ENCODE results near the gene TENM4. TPM values are rescaled to one million over a fixed set of nuclear protein-coding genes. Genes with fewer than 3 reads are reported as not detected.

Gene TENM4
- total RNA-seq, 2 experiments from 2014 or later = not detected

DNA sequence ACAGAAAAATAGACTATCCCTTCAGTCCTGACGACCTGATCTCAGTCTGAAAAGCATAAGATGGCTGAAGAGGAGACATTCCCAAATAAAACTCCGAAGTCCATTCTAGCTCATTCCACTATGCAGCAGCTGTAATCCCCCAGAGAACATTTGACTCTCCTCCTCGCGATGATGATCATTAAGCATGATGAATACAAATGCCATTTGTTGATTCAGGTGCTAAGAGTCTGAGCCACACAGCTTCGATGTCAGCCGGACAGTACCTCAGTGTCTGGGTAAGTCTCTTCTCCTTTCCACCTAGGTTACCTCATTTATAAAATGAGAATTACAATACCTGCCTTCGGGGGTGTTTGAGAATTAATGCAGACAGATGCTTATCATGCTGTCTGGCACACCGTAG is 94.8 kb downstream of the TENM4 start:
- Mint-ChIP-seq H3K27ac (no peak overlapping the region), H3K4me3 (no peak overlapping the region), H3K27me3 (no peaks in the 10 kb centered on the region), H3K36me3 (ENCODE audit: low read depth) (no peaks in the 10 kb centered on the region), H3K9me3 (no peaks in the 10 kb centered on the region), H3K4me1 (ENCODE audit: low read depth) (no peaks in the 10 kb centered on the region)
- ChIA-PET CTCF (no interaction called here), POLR2A (no interaction called here)
- DNase-seq (no peak), ATAC-seq (no peak)
- TF ChIP-seq, protein P1, sequence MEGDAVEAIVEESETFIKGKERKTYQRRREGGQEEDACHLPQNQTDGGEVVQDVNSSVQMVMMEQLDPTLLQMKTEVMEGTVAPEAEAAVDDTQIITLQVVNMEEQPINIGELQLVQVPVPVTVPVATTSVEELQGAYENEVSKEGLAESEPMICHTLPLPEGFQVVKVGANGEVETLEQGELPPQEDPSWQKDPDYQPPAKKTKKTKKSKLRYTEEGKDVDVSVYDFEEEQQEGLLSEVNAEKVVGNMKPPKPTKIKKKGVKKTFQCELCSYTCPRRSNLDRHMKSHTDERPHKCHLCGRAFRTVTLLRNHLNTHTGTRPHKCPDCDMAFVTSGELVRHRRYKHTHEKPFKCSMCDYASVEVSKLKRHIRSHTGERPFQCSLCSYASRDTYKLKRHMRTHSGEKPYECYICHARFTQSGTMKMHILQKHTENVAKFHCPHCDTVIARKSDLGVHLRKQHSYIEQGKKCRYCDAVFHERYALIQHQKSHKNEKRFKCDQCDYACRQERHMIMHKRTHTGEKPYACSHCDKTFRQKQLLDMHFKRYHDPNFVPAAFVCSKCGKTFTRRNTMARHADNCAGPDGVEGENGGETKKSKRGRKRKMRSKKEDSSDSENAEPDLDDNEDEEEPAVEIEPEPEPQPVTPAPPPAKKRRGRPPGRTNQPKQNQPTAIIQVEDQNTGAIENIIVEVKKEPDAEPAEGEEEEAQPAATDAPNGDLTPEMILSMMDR (IDR thresholded peaks at IDR 0.05) = no peak
- intact Hi-C loops (cut with micrococcal nuclease) = no loop called here

DNA sequence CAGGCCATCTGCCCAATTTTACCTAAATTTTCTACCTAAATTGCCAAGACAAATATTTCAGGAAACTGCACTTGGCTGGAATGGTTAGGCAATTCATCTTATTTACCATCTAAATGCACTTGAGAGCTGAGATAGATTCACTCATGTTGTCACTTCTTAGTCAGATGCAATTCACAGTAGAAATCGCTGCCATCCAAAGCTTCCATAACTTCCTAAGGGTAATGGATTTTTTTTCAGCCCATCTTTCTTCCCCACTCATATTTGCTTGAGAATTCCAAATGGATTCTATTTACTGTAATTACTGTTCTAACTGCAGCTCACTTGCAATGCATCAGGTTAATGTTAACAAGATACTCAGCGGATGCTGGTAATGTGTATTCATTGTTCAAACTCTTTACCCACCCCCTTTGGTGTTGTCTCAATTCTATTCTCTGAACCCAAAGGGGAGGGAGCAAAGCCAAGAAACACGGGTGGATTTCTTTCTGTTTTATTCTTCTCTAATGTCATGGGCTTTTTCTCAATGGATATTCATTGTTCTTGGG is 96.0 kb downstream of the TENM4 start:
- H3K27me3 Mint-ChIP-seq = no peaks in the 10 kb centered on the region
- ChIA-PET CTCF (no interaction called here), POLR2A (no interaction called here)
- H3K36me3 Mint-ChIP-seq (ENCODE audit: low read depth) = no peaks in the 10 kb centered on the region
- no peaks in the 10 kb centered on the region for H3K9me3 Mint-ChIP-seq
- H3K4me1 Mint-ChIP-seq (ENCODE audit: low read depth) = no peaks in the 10 kb centered on the region
- TF ChIP-seq, protein P1 (IDR thresholded peaks at IDR 0.05) = no peak
- no peak overlapping the region for H3K4me3 Mint-ChIP-seq
- H3K27ac Mint-ChIP-seq = no peak overlapping the region
- ATAC-seq (no peak), DNase-seq (no peak)
- intact Hi-C loops (cut with micrococcal nuclease) = no loop called here

DNA sequence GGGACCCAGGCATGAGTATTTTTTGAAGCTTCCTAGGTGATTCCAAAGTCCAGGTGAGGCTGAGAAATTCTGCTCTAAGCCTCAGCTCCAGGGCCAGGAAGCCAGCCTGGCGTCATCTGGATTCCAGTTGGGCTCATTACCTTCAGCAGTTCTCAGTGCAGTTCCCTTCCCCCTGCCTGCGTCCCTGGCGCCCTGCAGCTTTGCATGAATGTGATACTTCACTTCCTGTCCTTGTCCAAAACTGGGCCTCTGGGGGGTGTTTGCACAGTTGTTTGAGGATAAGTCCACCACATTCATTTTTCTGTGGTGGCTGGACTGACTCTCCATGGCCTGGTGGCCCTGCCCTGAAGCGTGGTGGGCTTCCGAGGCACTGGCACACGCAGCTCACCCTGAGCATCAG is 98.1 kb downstream of the TENM4 start:
- no peaks in the 10 kb centered on the region for H3K9me3 Mint-ChIP-seq
- H3K27me3 Mint-ChIP-seq = peaks cover 4% of the 10 kb centered on the region
- TF ChIP-seq, protein P1 (IDR thresholded peaks at IDR 0.05) = no peak
- CTCF ChIA-PET = no interaction called here
- H3K4me3 Mint-ChIP-seq = no peak overlapping the region
- no peaks in the 10 kb centered on the region for H3K36me3 Mint-ChIP-seq (ENCODE audit: low read depth)
- H3K4me1 Mint-ChIP-seq (ENCODE audit: low read depth) = no peaks in the 10 kb centered on the region
- intact Hi-C loops (cut with micrococcal nuclease) = no loop called here
- no peak for DNase-seq
- POLR2A ChIA-PET = no interaction called here
- ATAC-seq = no peak
- no peak overlapping the region for H3K27ac Mint-ChIP-seq

DNA sequence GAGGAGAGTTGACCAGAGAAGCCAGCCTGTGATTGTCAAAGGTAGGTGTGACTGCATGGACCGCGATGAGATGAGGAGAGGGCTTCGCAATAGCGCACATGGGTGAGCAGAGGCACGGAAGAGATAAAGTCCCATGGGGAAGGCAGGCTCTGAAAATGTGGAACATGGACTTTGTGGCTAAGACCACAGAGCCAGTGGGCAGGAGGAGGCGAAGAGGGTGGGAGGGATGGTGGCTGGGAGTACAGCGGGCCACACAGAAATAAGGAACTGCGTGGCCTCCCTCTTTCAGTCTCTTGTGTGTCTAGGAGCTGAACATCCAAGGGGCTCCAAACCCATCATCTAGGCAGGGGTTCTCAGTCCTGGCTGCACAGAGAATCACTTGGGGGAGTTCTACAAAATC is 98.6 kb downstream of the TENM4 start:
- Mint-ChIP-seq H3K36me3 (ENCODE audit: low read depth) (no peaks in the 10 kb centered on the region), H3K27ac (no peak overlapping the region), H3K4me1 (ENCODE audit: low read depth) (no peaks in the 10 kb centered on the region), H3K9me3 (no peaks in the 10 kb centered on the region), H3K27me3 (peaks cover 4% of the 10 kb centered on the region), H3K4me3 (no peak overlapping the region)
- ChIA-PET CTCF (no interaction called here), POLR2A (no interaction called here)
- DNase-seq (no peak), ATAC-seq (no peak)
- intact Hi-C loops (cut with micrococcal nuclease) = no loop called here
- TF ChIP-seq, protein P1 (IDR thresholded peaks at IDR 0.05) = no peak

DNA sequence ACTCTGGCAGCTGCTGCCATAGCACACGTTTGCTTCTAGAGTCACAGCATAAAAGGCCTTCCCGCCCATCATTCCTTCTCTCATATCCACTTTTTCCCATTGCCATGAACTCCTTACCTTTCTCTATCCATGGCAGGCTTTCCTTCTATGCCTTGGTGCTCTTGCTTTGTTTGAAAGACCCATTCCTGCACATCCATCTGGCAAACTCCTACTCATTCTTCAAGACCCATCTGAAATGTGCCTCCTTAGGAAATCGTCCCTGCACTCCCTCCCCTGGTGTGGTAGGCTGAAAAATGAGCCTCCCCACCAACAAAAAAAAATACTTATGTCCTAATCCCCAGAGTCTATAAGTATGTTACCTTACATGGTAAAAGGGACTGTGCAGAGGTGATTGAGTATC is 100.3 kb downstream of the TENM4 start:
- intact Hi-C loops (cut with micrococcal nuclease) = no loop called here
- H3K27me3 Mint-ChIP-seq = peaks cover 4% of the 10 kb centered on the region
- no peaks in the 10 kb centered on the region for H3K4me1 Mint-ChIP-seq (ENCODE audit: low read depth)
- TF ChIP-seq, protein P1 (IDR thresholded peaks at IDR 0.05) = no peak
- no peak for DNase-seq
- no peak overlapping the region for H3K27ac Mint-ChIP-seq
- H3K36me3 Mint-ChIP-seq (ENCODE audit: low read depth) = no peaks in the 10 kb centered on the region
- no peak for ATAC-seq
- ChIA-PET POLR2A (no interaction called here), CTCF (no interaction called here)
- H3K9me3 Mint-ChIP-seq = no peaks in the 10 kb centered on the region
- no peak overlapping the region for H3K4me3 Mint-ChIP-seq

Measured in activated CD8-positive, alpha-beta T cell treated with anti-CD3 and anti-CD28 coated beads for 36 hours (primary cell).